ENCODE results near the gene ANKFN1. TPM values are rescaled to one million over a fixed set of nuclear protein-coding genes. Genes with fewer than 3 reads are reported as not detected.

The ANKFN1 gene
- total RNA-seq, 1 experiment from 2014 or later: not detected

GRCh38 chr17:56445692-56446411 lies 292.6 kb downstream of the ANKFN1 start:
- no peaks in the 10 kb centered on the region for H3K36me3 Mint-ChIP-seq (ENCODE audit: insufficient read depth, unreplicated experiment)
- no TSS peak for BruUV-seq (replicated peaks)
- H3K4me1 Mint-ChIP-seq (ENCODE audit: low read depth, unreplicated experiment): no peaks in the 10 kb centered on the region
- no peak for DNase-seq
- TF ChIP-seq CTCF (IDR thresholded peaks at IDR 0.05; ENCODE audit: unreplicated experiment): no peak
- H3K27ac Mint-ChIP-seq (ENCODE audit: unreplicated experiment): no peak overlapping the region
- no peaks in the 10 kb centered on the region for H3K9me3 Mint-ChIP-seq (ENCODE audit: low read depth, unreplicated experiment)
- CTCF ChIA-PET: no interaction called here
- peaks cover 15% of the 10 kb centered on the region for H3K27me3 Mint-ChIP-seq (ENCODE audit: unreplicated experiment)
- H3K4me3 Mint-ChIP-seq (ENCODE audit: low read depth, unreplicated experiment): no peak overlapping the region
- intact Hi-C loops (cut with micrococcal nuclease; ENCODE audit: unreplicated experiment): no loop called here

DNA sequence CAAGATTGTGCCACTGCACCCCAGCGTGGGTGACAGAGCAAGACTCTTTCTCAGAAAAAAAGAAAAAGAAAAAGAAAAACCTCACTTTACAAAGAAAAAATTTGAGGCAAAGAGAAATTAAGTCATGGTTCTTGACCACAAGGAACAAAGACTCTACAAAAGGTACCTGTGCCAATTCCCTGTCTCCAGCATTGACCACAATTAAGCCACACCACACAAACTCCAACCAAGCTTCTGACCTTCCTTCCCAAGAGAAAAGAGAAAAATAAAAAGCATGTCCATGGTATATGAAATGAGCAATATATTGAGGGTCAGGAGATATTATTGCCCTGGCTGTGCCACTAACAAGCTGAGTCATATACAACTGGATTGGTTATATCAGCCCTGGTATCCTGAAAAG lies 293.9 kb downstream of the ANKFN1 start:
- Mint-ChIP-seq H3K4me3 (ENCODE audit: low read depth, unreplicated experiment) (no peak overlapping the region), H3K27me3 (ENCODE audit: unreplicated experiment) (peaks cover 15% of the 10 kb centered on the region), H3K4me1 (ENCODE audit: low read depth, unreplicated experiment) (no peaks in the 10 kb centered on the region), H3K9me3 (ENCODE audit: low read depth, unreplicated experiment) (no peaks in the 10 kb centered on the region), H3K27ac (ENCODE audit: unreplicated experiment) (no peak overlapping the region), H3K36me3 (ENCODE audit: insufficient read depth, unreplicated experiment) (no peaks in the 10 kb centered on the region)
- DNase-seq: no peak
- intact Hi-C loops (cut with micrococcal nuclease; ENCODE audit: unreplicated experiment): no loop called here
- BruUV-seq (replicated peaks): no TSS peak
- no peak for TF ChIP-seq CTCF (IDR thresholded peaks at IDR 0.05; ENCODE audit: unreplicated experiment)
- CTCF ChIA-PET: no interaction called here

DNA sequence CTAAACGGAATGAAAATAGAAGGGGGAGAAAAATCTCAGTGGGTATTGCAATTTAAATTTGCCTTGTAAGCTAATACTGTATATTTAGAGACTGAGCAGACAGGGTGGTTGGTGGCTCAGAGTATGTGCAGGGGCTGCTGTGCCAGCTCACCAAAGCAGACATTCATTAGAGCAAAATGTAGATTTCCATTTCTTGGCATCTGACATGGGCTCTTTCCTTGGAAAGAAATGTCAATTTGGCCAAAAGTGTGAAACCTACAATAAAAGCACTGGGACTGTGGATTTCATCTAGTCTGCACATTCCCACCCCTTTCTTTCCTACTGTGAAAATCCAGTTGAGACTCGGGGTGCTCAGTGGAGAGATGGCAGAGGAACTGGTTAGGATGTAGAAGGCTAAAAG lies 295.1 kb downstream of the ANKFN1 start:
- no peak for DNase-seq
- Mint-ChIP-seq H3K4me3 (ENCODE audit: low read depth, unreplicated experiment) (no peak overlapping the region), H3K27me3 (ENCODE audit: unreplicated experiment) (peaks cover 15% of the 10 kb centered on the region), H3K4me1 (ENCODE audit: low read depth, unreplicated experiment) (no peaks in the 10 kb centered on the region), H3K9me3 (ENCODE audit: low read depth, unreplicated experiment) (no peaks in the 10 kb centered on the region), H3K36me3 (ENCODE audit: insufficient read depth, unreplicated experiment) (no peaks in the 10 kb centered on the region), H3K27ac (ENCODE audit: unreplicated experiment) (no peak overlapping the region)
- no TSS peak for BruUV-seq (replicated peaks)
- TF ChIP-seq CTCF (IDR thresholded peaks at IDR 0.05; ENCODE audit: unreplicated experiment): no peak
- intact Hi-C loops (cut with micrococcal nuclease; ENCODE audit: unreplicated experiment): no loop called here
- CTCF ChIA-PET: no interaction called here

DNA sequence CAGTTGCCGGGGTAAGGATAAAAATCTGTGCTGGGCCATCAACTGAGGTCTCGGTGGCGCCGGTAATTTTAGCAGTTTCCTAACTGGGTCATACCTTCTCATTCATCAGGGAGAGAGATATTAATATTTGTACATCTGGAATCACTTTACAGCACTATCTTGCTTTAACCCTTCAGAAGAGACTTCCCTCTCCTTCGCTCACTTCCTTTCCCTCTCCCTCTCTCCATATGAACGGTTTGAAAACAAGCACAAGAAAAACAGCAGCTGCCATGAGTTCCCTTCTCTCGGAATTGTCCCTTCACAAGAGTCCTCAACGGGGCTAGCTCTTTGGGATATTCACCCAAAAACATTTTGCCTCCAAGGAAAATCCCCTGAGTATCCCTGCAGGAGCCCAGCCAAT lies 295.9 kb downstream of the ANKFN1 start:
- CTCF ChIA-PET: no interaction called here
- BruUV-seq (replicated peaks): no TSS peak
- intact Hi-C loops (cut with micrococcal nuclease; ENCODE audit: unreplicated experiment): no loop called here
- no peak for DNase-seq
- Mint-ChIP-seq H3K9me3 (ENCODE audit: low read depth, unreplicated experiment) (no peaks in the 10 kb centered on the region), H3K27ac (ENCODE audit: unreplicated experiment) (no peak overlapping the region), H3K27me3 (ENCODE audit: unreplicated experiment) (peaks cover 15% of the 10 kb centered on the region), H3K36me3 (ENCODE audit: insufficient read depth, unreplicated experiment) (no peaks in the 10 kb centered on the region), H3K4me3 (ENCODE audit: low read depth, unreplicated experiment) (no peak overlapping the region), H3K4me1 (ENCODE audit: low read depth, unreplicated experiment) (no peaks in the 10 kb centered on the region)
- no peak for TF ChIP-seq CTCF (IDR thresholded peaks at IDR 0.05; ENCODE audit: unreplicated experiment)

Measured in Calu3 (cell line).